ENCODE results near the gene CD38.

The CD38 gene

DNA sequence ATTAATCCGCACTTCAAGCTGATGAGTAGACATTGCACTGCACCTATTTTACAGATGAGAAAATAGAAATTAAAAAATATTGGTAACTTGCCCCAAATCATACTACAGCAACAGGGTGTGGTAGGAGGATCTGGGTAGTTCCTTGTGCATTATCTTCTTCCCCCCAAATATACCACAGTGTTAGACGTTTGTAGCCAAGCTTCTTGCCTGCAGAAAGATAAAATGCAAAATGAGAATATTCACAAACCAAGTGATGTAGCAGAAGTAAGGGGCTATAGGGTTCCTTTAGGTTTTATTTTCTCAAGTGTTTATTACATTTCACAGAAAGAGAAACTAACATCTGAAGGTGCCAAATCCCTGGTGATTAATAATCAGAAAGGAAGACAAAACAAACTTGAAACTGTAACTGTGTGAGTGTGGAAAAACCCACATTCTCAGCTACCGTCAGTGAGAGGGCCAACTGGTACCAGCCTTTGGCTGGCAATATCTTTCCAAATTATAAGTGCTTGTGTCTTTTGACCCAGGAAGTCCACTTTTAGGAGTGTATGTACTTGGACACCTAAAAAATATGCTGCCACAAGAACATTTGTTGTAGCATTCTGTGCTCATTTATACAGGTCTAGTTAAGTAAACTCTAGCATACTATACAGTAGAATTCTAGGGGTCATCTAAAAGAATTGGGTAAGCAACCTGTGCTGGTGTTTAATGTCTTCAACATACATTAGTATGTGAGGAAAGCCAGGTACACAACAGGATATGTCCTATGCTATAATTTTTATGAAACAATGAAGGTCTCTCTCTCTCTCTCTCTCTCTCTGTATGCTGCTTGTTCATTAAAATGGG lies 6.7 kb upstream of the CD38 start:
- CTCF ChIA-PET: interaction anchor here (1.5 to 7.0 kb wide), 2 partner anchors 8 to 14 kb away, joined by 3 to 53 read pairs; no protein-coding TSS in a partner anchor
- DNase-seq: peak; percentile 39
- Mint-ChIP-seq H3K27ac (peak overlapping the region; percentile 68), H3K27me3 (peaks cover 25% of the 10 kb centered on the region), H3K4me3 (peak overlapping the region; percentile 5), H3K36me3 (peaks cover 25% of the 10 kb centered on the region), H3K9me3 (no peaks in the 10 kb centered on the region), H3K4me1 (peaks cover 74% of the 10 kb centered on the region)

- peaks cover 72% of the 10 kb centered on the region for H3K4me1 Mint-ChIP-seq
- CTCF ChIA-PET: interaction anchor here (0.9 to 7.0 kb wide), 2 partner anchors 17 to 25 kb away, joined by 6 to 53 read pairs; no protein-coding TSS in a partner anchor
- DNase-seq: no peak
- no peak overlapping the region for H3K4me3 Mint-ChIP-seq
- H3K9me3 Mint-ChIP-seq: no peaks in the 10 kb centered on the region
- H3K27me3 Mint-ChIP-seq: peaks cover 28% of the 10 kb centered on the region
- no peak overlapping the region for H3K27ac Mint-ChIP-seq
- H3K36me3 Mint-ChIP-seq: peaks cover 23% of the 10 kb centered on the region
Measured at GRCh38 chr4:15774020-15774420, 4.1 kb upstream of the CD38 start.

GRCh38 chr4:15776871-15777648 lies 1.1 kb upstream of the CD38 start:
- H3K36me3 Mint-ChIP-seq: peaks cover 48% of the 10 kb centered on the region
- CTCF ChIA-PET: interaction anchor here (0.8 to 2.1 kb wide), 6 partner anchors 8 to 23 kb away, joined by 3 to 15 read pairs (median 4); no protein-coding TSS in a partner anchor
- DNase-seq: no peak
- no peaks in the 10 kb centered on the region for H3K9me3 Mint-ChIP-seq
- H3K27ac Mint-ChIP-seq: no peak overlapping the region
- H3K27me3 Mint-ChIP-seq: peaks cover 28% of the 10 kb centered on the region
- H3K4me1 Mint-ChIP-seq: peaks cover 69% of the 10 kb centered on the region
- H3K4me3 Mint-ChIP-seq: peak overlapping the region; percentile 85

GRCh38 chr4:15777697-15778288 lies 335 bp upstream of the CD38 start:
- H3K4me3 Mint-ChIP-seq: peak overlapping the region; percentile 85
- H3K4me1 Mint-ChIP-seq: peaks cover 69% of the 10 kb centered on the region
- peaks cover 51% of the 10 kb centered on the region for H3K36me3 Mint-ChIP-seq
- no peak for DNase-seq
- CTCF ChIA-PET: interaction anchor here (0.8 to 2.1 kb wide), 4 partner anchors 8 to 21 kb away, joined by 3 to 15 read pairs (median 5); no protein-coding TSS in a partner anchor
- H3K27ac Mint-ChIP-seq: peak overlapping the region; percentile 90
- no peaks in the 10 kb centered on the region for H3K9me3 Mint-ChIP-seq
- peaks cover 24% of the 10 kb centered on the region for H3K27me3 Mint-ChIP-seq

DNA sequence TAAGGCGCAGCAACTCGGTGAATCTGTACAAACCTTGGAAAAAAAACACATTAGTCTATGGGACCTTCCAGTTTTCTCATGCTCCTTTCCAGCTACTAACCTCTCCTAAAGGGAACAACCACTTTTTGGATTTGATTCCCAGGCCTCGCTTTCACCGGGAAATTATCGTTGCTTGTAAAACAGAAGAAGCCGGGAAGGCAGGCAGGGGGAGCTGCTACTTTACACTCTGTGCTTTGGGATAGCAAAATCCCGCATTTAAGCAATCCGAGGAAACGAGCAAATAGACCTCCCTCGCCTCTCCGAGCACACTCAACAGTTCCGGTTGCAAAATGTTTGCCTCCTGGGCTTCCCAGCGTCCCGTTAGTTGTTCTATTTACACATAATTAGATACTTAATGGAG lies 1.2 kb downstream of the CD38 start:
- Mint-ChIP-seq H3K4me1 (peaks cover 72% of the 10 kb centered on the region), H3K4me3 (peak overlapping the region; percentile 85), H3K9me3 (no peaks in the 10 kb centered on the region), H3K27me3 (peaks cover 18% of the 10 kb centered on the region), H3K27ac (peak overlapping the region; percentile 83), H3K36me3 (peaks cover 61% of the 10 kb centered on the region)
- CTCF ChIA-PET: interaction anchor here (1.1 to 2.5 kb wide), 8 partner anchors 8 to 47 kb away, joined by 3 to 15 read pairs (median 4); no protein-coding TSS in a partner anchor
- DNase-seq: peak; percentile 25

DNA sequence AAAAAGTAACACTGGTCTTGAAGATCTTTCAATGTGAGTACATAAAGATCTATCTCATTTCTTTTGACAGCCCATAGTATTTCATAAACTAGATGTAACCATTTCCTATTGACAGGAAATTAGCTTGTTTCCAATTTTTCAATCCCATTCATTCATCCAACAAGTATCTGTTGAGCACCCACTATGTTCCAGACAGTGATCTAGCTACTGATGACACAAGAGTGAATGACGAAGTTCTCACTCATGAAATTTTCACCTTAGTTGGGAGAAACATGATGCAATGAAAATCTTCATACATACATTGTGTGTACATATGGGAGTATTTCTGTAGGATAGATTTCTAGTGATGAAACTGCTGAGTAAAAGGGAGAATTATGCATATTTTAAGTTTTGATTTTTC lies 1.7 kb downstream of the CD38 start:
- Mint-ChIP-seq H3K36me3 (peaks cover 66% of the 10 kb centered on the region), H3K4me1 (peaks cover 75% of the 10 kb centered on the region)
- CTCF ChIA-PET: interaction anchor here (0.8 to 2.5 kb wide), 9 partner anchors 9 to 48 kb away, joined by 3 to 15 read pairs (median 5); no protein-coding TSS in a partner anchor

GRCh38 chr4:15781427-15782095 lies 3.4 kb downstream of the CD38 start:
- Mint-ChIP-seq H3K27me3 (peaks cover 3% of the 10 kb centered on the region), H3K4me3 (peak overlapping the region; percentile 56), H3K4me1 (peaks cover 80% of the 10 kb centered on the region), H3K36me3 (peaks cover 75% of the 10 kb centered on the region), H3K9me3 (peaks cover 6% of the 10 kb centered on the region), H3K27ac (peak overlapping the region; percentile 67)
- DNase-seq: peak; percentile 52
- CTCF ChIA-PET: interaction anchor here (0.8 to 2.0 kb wide), 5 partner anchors 18 to 101 kb away, joined by 3 to 6 read pairs (median 5); no protein-coding TSS in a partner anchor

More for the DNA sequence above, 1.7 kb downstream of the CD38 start:
- peak overlapping the region; percentile 83 for H3K27ac Mint-ChIP-seq
- DNase-seq: no peak
- peaks cover 13% of the 10 kb centered on the region for H3K27me3 Mint-ChIP-seq
- H3K4me3 Mint-ChIP-seq: peak overlapping the region; percentile 85
- no peaks in the 10 kb centered on the region for H3K9me3 Mint-ChIP-seq

DNA sequence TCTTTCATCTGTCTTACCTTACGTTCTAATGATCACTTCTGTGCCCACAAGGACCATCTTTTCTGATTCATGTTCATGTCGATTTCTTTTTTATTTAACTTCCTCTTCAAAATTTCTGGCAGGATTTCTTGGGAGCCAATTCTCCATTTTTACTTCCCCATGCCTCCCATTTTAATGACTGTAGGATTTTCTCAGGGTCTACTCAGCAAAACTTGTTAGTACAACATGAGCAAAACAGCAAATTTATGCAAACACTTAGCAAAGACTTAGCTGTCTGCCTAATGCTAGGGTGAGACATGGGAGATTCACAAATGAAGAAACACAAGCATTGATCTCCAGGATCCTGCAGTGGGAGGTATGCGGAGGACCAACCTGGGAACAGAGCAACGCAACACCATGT lies 5.5 kb downstream of the CD38 start:
- CTCF ChIA-PET: interaction anchor here (2.0 kb wide), 1 partner anchor 98 kb away, joined by 5 read pairs; no protein-coding TSS in a partner anchor
- H3K36me3 Mint-ChIP-seq: peaks cover 91% of the 10 kb centered on the region
- peaks cover 8% of the 10 kb centered on the region for H3K9me3 Mint-ChIP-seq
- H3K4me3 Mint-ChIP-seq: no peak overlapping the region
- H3K27ac Mint-ChIP-seq: no peak overlapping the region
- peaks cover 75% of the 10 kb centered on the region for H3K4me1 Mint-ChIP-seq
- no peaks in the 10 kb centered on the region for H3K27me3 Mint-ChIP-seq
- DNase-seq: no peak

- Mint-ChIP-seq H3K4me3 (no peak overlapping the region), H3K27me3 (no peaks in the 10 kb centered on the region), H3K27ac (no peak overlapping the region), H3K9me3 (peaks cover 10% of the 10 kb centered on the region), H3K4me1 (peaks cover 75% of the 10 kb centered on the region), H3K36me3 (peaks cover 88% of the 10 kb centered on the region)
- DNase-seq: no peak
- CTCF ChIA-PET: interaction anchor here (0.6 to 1.8 kb wide), 2 partner anchors 20 to 173 kb away, joined by 4 to 6 read pairs; no protein-coding TSS in a partner anchor
Measured at GRCh38 chr4:15784959-15785634, 7.0 kb downstream of the CD38 start.

- H3K36me3 Mint-ChIP-seq: peaks cover 73% of the 10 kb centered on the region
- CTCF ChIA-PET: interaction anchor here (1.1 kb wide), 1 partner anchor 97 kb away, joined by 4 read pairs; no protein-coding TSS in a partner anchor
- peaks cover 59% of the 10 kb centered on the region for H3K4me1 Mint-ChIP-seq
- no peak overlapping the region for H3K4me3 Mint-ChIP-seq
- H3K9me3 Mint-ChIP-seq: peaks cover 10% of the 10 kb centered on the region
- H3K27ac Mint-ChIP-seq: no peak overlapping the region
- no peak for DNase-seq
- H3K27me3 Mint-ChIP-seq: no peaks in the 10 kb centered on the region
Measured at GRCh38 chr4:15786743-15787142, 8.6 kb downstream of the CD38 start.

DNA sequence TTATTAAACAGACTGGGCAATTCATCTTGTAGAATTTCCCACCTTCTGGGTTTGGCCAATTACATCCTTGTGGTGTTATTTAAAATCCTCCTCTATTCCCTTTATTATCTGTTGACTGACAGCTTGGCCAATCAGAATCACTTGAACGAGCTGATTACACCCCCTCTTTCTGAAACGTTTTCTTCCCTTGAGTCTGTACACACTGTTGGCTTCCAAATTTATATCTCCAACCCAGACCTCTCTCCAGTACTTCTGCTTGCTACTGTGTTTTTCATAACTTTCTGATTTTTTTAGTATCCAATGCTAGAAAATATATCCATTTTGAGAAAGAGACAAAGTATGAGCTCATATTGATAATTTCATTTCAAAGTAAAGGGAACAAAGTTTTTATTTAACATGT lies 14.8 kb downstream of the CD38 start:
- no peak for DNase-seq
- no peak overlapping the region for H3K4me3 Mint-ChIP-seq
- H3K4me1 Mint-ChIP-seq: peaks cover 44% of the 10 kb centered on the region

DNA sequence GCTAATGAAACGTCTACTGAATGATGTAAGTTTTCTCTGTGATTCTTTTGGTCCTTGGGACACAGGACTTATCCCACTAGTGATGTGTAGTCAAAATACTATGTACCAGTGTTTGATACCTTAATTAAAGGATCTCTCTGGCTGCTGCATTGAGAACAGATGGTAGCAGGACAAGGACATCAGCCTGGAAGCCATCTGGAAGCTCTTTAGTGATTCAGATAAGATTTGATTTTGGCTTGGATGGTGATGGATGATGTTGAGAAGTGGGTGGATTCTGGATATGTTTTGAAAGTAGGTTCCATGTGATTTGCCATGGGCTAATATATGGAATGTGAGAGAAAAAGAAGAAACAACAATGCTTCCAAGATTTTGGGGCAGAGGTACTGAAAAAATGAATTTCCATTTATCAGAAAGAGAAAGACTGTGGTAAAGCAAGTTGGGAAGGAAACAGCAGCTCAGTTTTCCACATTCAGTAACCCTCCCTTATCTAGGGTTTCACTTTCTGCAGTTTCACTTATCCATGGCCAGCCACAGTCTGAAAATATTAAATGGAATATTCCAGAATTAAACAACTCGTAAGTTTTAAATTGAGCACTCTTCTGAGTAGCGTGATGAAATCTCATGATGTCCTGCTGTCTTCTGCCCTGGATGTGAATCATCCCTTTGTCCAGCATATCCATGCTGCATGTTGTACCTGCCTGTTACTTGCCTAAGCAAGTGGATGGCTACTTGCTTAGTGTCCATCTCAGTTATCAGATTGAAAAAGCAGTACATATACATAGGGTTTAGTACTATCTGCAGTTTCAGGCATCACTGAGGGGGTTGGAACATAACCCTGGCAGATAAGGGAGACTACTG lies 15.6 kb downstream of the CD38 start:
- CTCF ChIA-PET: interaction anchor here (0.8 to 1.2 kb wide), 2 partner anchors 12 to 14 kb away, joined by 3 to 4 read pairs; no protein-coding TSS in a partner anchor
- peaks cover 39% of the 10 kb centered on the region for H3K4me1 Mint-ChIP-seq
- H3K9me3 Mint-ChIP-seq: peaks cover 2% of the 10 kb centered on the region
- no peak overlapping the region for H3K4me3 Mint-ChIP-seq
- peaks cover 48% of the 10 kb centered on the region for H3K36me3 Mint-ChIP-seq
- H3K27ac Mint-ChIP-seq: no peak overlapping the region
- no peak for DNase-seq
- H3K27me3 Mint-ChIP-seq: no peaks in the 10 kb centered on the region

More for the DNA sequence above, 14.8 kb downstream of the CD38 start:
- H3K9me3 Mint-ChIP-seq: peaks cover 2% of the 10 kb centered on the region
- H3K36me3 Mint-ChIP-seq: peaks cover 49% of the 10 kb centered on the region
- no peak overlapping the region for H3K27ac Mint-ChIP-seq
- CTCF ChIA-PET: interaction anchor here (0.8 to 1.2 kb wide), 2 partner anchors 13 to 14 kb away, joined by 3 to 4 read pairs; no protein-coding TSS in a partner anchor
- no peaks in the 10 kb centered on the region for H3K27me3 Mint-ChIP-seq

All from activated naive CD4-positive, alpha-beta T cell treated with anti-CD3 and anti-CD28 coated beads, Interleukin-2, amount 10 ng/mL, durations not matched to agents 7 days and 5 days (primary cell).